ENCODE results near the gene FNBP1.

DNA sequence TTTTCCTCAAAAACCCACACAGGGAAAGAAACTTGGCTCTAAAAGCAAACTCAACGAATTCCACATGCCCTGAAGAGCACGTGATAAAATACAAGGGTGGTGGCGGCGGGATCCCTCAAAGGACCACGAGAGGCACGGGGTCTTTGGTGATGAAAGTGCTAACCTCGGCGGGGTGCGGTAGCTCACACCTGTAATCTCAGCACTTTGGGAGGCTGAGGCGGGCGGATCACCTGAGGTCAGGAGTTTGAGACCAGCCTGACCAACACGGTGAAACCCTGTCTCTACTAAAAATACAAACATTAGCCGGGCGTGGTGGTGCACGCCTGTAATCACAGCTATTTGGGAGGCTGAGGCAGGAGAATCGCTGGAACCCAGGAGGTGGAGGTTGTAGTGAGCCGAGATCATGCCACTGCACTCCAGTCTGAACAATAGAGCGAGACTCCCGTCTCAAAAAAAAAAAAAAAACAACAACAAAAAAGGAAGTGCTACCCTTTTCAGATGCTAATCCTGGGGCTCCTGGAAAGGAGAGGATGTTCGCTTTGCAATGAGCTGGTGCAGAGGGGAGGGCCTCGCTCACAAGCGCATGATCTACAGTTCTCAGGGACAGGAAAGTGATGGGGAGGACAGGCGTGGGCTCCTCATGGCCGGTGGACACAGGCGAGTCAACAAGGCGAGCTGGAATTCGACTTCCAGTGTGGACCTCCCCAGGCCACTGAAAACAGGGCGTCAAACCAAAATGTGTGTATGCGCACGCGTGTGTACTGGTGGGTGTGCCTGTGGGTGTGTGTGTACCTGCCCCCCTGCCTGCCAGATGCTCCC lies 153.7 kb downstream of the FNBP1 start:
- no peak for TF ChIP-seq EP300 (IDR thresholded peaks at IDR 0.05; ENCODE audit: borderline replicate concordance in 1 of 2, low read depth in 1 of 2, low read length in 1 of 2)
- TF ChIP-seq, protein P1, sequence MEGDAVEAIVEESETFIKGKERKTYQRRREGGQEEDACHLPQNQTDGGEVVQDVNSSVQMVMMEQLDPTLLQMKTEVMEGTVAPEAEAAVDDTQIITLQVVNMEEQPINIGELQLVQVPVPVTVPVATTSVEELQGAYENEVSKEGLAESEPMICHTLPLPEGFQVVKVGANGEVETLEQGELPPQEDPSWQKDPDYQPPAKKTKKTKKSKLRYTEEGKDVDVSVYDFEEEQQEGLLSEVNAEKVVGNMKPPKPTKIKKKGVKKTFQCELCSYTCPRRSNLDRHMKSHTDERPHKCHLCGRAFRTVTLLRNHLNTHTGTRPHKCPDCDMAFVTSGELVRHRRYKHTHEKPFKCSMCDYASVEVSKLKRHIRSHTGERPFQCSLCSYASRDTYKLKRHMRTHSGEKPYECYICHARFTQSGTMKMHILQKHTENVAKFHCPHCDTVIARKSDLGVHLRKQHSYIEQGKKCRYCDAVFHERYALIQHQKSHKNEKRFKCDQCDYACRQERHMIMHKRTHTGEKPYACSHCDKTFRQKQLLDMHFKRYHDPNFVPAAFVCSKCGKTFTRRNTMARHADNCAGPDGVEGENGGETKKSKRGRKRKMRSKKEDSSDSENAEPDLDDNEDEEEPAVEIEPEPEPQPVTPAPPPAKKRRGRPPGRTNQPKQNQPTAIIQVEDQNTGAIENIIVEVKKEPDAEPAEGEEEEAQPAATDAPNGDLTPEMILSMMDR (IDR thresholded peaks at IDR 0.05): no peak
- no peak for TF ChIP-seq FOXM1 (IDR thresholded peaks at IDR 0.05; ENCODE audit: low read depth)
- no peak for TF ChIP-seq RAD21 (IDR thresholded peaks at IDR 0.05; ENCODE audit: low read length)
- no peak for TF ChIP-seq YY1 (IDR thresholded peaks at IDR 0.05; ENCODE audit: low read depth)
- TF ChIP-seq FOSL2 (IDR thresholded peaks at IDR 0.05; ENCODE audit: borderline replicate concordance, low read depth): no peak
- no peak for TF ChIP-seq SMC3 (IDR thresholded peaks at IDR 0.05; ENCODE audit: low read depth, low read length)
- TF ChIP-seq EZH2phosphoT487 (IDR thresholded peaks at IDR 0.05; ENCODE audit: borderline replicate concordance, low read depth): no peak
- TF ChIP-seq FOXJ3 (CRISPR knock-in tag; IDR thresholded peaks at IDR 0.05): no peak
- no peak for TF ChIP-seq RFX5 (IDR thresholded peaks at IDR 0.05; ENCODE audit: low read length)
- TF ChIP-seq TEAD4 (IDR thresholded peaks at IDR 0.05; ENCODE audit: borderline replicate concordance, insufficient read depth): no peak
- TF ChIP-seq CHD2 (IDR thresholded peaks at IDR 0.05; ENCODE audit: low read length, partially characterized antibody): no peak
- TF ChIP-seq TCF12 (IDR thresholded peaks at IDR 0.05): no peak
